ENCODE data around the gene WFDC11. TPM values are rescaled to one million over a fixed set of nuclear protein-coding genes. Genes with fewer than 3 reads are reported as not detected.
A peak's percentile ranks its signal among the peaks of the same experiment; 100 is the strongest.
"Not testable (repeated sequence)": the region's sequence is repeated elsewhere in the genome, so short reads cannot be mapped to it uniquely, and the experiment has no call there.

WFDC11 gene
- total and polyA plus RNA-seq, 2 donors (not counting 1 experiment from before 2014, with no cell fraction given), result not detected

DNA sequence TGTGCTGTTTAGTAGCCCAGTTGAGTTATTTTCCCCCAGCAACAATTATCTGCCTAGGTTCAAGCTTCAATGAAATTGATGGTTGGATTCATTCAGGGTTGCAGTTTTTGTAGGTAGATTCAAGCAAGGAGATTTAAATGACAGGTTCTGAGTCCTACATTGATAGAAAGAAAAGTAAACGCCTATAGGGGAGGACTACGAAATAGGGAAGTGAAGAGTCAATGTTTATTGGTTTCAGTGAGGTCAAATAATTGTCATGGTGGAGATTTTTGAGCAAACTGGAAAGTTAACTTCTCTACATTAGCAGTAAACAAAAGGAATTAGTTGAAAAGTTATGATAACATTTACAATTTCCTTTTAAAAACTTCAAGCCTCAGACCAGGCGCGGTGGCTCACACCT, 31.1 kb upstream of the WFDC11 start:
- Histone ChIP-seq H3K4me1 (ENCODE audit: control insufficient read depth, extremely low read depth, insufficient read depth, low read length) (no peaks in the 10 kb centered on the region), H4K20me1 (ENCODE audit: control insufficient read depth, extremely low read depth, insufficient read depth, low read length) (no peaks in the 10 kb centered on the region), H3K9me3 (ENCODE audit: control insufficient read depth, insufficient read depth, low read depth, low read length) (no peaks in the 10 kb centered on the region), H3K4me2 (ENCODE audit: extremely low read depth, insufficient read depth, low read length) (no peak overlapping the region), H3K9ac (ENCODE audit: insufficient read depth, low read length) (no peak overlapping the region), H3K4me3 (replicated peaks in 1 of 4; ENCODE audit: control extremely low read depth in 1 of 4, insufficient read depth in 1 of 4, low read depth in 3 of 4, low read length in 4 of 4) (no peak overlapping the region), H3K27ac (ENCODE audit: insufficient read depth, low read length) (no peak overlapping the region), H2AFZ (ENCODE audit: low read length) (no peak overlapping the region), H3K36me3 (ENCODE audit: control insufficient read depth, insufficient read depth, low read length) (no peaks in the 10 kb centered on the region), H3K79me2 (ENCODE audit: control insufficient read depth, insufficient read depth, low read length) (no peaks in the 10 kb centered on the region), H3K27me3 (ENCODE audit: control insufficient read depth, insufficient read depth, low read length) (no peaks in the 10 kb centered on the region)
- no peak for TF ChIP-seq EZH2 (IDR thresholded peaks at IDR 0.05; ENCODE audit: low read length, missing control alignments)
- no peak for DNase-seq (ENCODE audit: low read depth in 2 of 2)

DNA sequence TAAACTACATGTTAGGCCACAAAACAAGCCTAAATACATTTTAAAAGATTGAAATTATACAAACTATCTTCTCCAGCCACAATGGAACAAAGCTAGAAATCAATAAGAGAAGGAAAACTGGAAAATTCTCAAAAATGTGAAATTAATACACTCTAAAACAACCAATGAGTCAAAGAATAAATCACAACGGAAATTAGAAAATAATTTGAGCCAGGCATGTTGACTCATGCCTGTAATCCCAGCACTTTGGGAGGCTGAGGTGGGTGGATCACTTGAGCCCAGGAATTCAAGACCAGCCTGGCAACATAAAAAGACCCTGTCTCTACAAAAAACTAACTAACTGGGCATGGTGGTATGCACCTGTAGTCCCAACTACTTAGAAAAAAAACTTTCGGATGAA, 25.5 kb upstream of the WFDC11 start:
- no peak for DNase-seq (ENCODE audit: low read depth in 2 of 2)
- Histone ChIP-seq H4K20me1 (ENCODE audit: control insufficient read depth, extremely low read depth, insufficient read depth, low read length) (no peaks in the 10 kb centered on the region), H3K9ac (ENCODE audit: insufficient read depth, low read length) (no peak overlapping the region), H3K9me3 (ENCODE audit: control insufficient read depth, insufficient read depth, low read depth, low read length) (no peaks in the 10 kb centered on the region), H3K4me2 (ENCODE audit: extremely low read depth, insufficient read depth, low read length) (no peak overlapping the region), H2AFZ (ENCODE audit: low read length) (no peak overlapping the region), H3K27ac (ENCODE audit: insufficient read depth, low read length) (no peak overlapping the region), H3K36me3 (ENCODE audit: control insufficient read depth, insufficient read depth, low read length) (no peaks in the 10 kb centered on the region), H3K27me3 (ENCODE audit: control insufficient read depth, insufficient read depth, low read length) (no peaks in the 10 kb centered on the region), H3K4me1 (ENCODE audit: control insufficient read depth, extremely low read depth, insufficient read depth, low read length) (no peaks in the 10 kb centered on the region), H3K79me2 (ENCODE audit: control insufficient read depth, insufficient read depth, low read length) (no peaks in the 10 kb centered on the region), H3K4me3 (replicated peaks in 1 of 4; ENCODE audit: control extremely low read depth in 1 of 4, insufficient read depth in 1 of 4, low read depth in 3 of 4, low read length in 4 of 4) (no peak overlapping the region)
- TF ChIP-seq CTCF (conservative IDR thresholded peaks at IDR 0.05 in 1 of 2, IDR thresholded peaks at IDR 0.05 in 1 of 2; ENCODE audit: low read depth in 1 of 2, low read length in 2 of 2) (no peak), EZH2 (IDR thresholded peaks at IDR 0.05; ENCODE audit: low read length, missing control alignments) (no peak)

DNA sequence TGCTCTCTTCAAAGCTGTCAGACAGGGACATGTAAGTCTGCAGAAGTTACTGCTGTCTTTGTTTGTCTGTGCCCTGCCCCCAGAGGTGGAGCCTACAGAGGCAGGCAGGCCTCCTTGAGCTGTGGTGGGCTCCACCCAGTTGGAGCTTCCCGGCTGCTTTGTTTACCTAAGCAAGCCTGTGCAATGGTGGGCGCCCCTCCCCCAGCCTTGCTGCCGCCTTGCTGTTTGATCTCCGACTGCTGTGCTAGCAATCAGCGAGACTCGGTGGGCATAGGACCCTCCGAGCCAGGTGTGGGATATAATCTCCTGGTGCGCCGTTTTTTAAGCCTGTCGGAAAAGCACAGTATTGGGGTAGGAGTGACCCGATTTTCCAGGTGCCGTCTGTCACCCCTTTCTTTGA, 23.3 kb upstream of the WFDC11 start:
- not testable (repeated sequence) for H4K20me1 ChIP-seq (ENCODE audit: control insufficient read depth, extremely low read depth, insufficient read depth, low read length); H2AFZ ChIP-seq (ENCODE audit: low read length); DNase-seq (ENCODE audit: low read depth in 2 of 2); H3K9me3 ChIP-seq (ENCODE audit: control insufficient read depth, insufficient read depth, low read depth, low read length); H3K27me3 ChIP-seq (ENCODE audit: control insufficient read depth, insufficient read depth, low read length); H3K4me1 ChIP-seq (ENCODE audit: control insufficient read depth, extremely low read depth, insufficient read depth, low read length); H3K4me3 ChIP-seq (replicated peaks in 1 of 4; ENCODE audit: control extremely low read depth in 1 of 4, insufficient read depth in 1 of 4, low read depth in 3 of 4, low read length in 4 of 4); H3K27ac ChIP-seq (ENCODE audit: insufficient read depth, low read length); H3K36me3 ChIP-seq (ENCODE audit: control insufficient read depth, insufficient read depth, low read length); H3K9ac ChIP-seq (ENCODE audit: insufficient read depth, low read length); H3K79me2 ChIP-seq (ENCODE audit: control insufficient read depth, insufficient read depth, low read length); H3K4me2 ChIP-seq (ENCODE audit: extremely low read depth, insufficient read depth, low read length)

DNA sequence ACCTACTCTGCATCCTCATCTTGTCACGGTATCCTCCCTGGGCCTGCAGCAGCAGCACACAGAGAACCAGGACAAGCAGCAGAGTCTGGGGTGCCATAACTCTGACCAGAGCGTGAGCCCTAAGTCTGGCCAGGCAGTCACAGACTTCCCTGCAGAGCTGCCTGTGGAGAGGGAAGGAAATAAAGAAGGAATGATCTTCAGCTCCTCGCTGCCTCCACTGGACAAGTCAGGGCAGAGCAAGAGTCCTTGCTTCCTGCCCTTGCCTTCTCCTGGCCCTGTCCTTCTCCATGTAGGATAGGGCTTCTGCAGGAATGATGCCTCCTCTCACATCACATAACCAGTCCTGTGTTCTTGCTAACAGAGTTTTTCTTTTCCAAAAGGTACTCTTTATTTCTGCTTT, 15.9 kb upstream of the WFDC11 start:
- no peak overlapping the region for H3K4me2 ChIP-seq (ENCODE audit: extremely low read depth, insufficient read depth, low read length)
- H4K20me1 ChIP-seq (ENCODE audit: control insufficient read depth, extremely low read depth, insufficient read depth, low read length), result no peaks in the 10 kb centered on the region
- H3K36me3 ChIP-seq (ENCODE audit: control insufficient read depth, insufficient read depth, low read length), result no peaks in the 10 kb centered on the region
- H3K27ac ChIP-seq (ENCODE audit: insufficient read depth, low read length), result no peak overlapping the region
- H3K9ac ChIP-seq (ENCODE audit: insufficient read depth, low read length), result no peak overlapping the region
- no peaks in the 10 kb centered on the region for H3K27me3 ChIP-seq (ENCODE audit: control insufficient read depth, insufficient read depth, low read length)
- no peaks in the 10 kb centered on the region for H3K79me2 ChIP-seq (ENCODE audit: control insufficient read depth, insufficient read depth, low read length)
- no peak overlapping the region for H3K4me3 ChIP-seq (replicated peaks in 1 of 4; ENCODE audit: control extremely low read depth in 1 of 4, insufficient read depth in 1 of 4, low read depth in 3 of 4, low read length in 4 of 4)
- H3K9me3 ChIP-seq (ENCODE audit: control insufficient read depth, insufficient read depth, low read depth, low read length), result no peaks in the 10 kb centered on the region
- DNase-seq (ENCODE audit: low read depth in 2 of 2), result no peak
- no peaks in the 10 kb centered on the region for H3K4me1 ChIP-seq (ENCODE audit: control insufficient read depth, extremely low read depth, insufficient read depth, low read length)
- TF ChIP-seq CTCF (conservative IDR thresholded peaks at IDR 0.05 in 1 of 2, IDR thresholded peaks at IDR 0.05 in 1 of 2; ENCODE audit: low read depth in 1 of 2, low read length in 2 of 2) (peak in 1 of 2 donors; percentile 4), EZH2 (IDR thresholded peaks at IDR 0.05; ENCODE audit: low read length, missing control alignments) (no peak)
- no peak overlapping the region for H2AFZ ChIP-seq (ENCODE audit: low read length)

Measured in fibroblast of lung (primary cell).